Gastroesophageal sphincter (tissue), 4 donors: Measurements from ENCODE around the gene OPN4. TPM values are rescaled to one million over a fixed set of nuclear protein-coding genes. Genes with fewer than 3 reads are reported as not detected.

Experiments
- ATAC-seq: fragments of 150-250 bp; one replicate; pipeline ENCODE4 v1.9.1; 2016; ENCODE audit warnings: mild to moderate bottlenecking, moderate library complexity
- H3K27ac ChIP-seq, 4 donors: fragments of 200-600 bp; sonication (generic) in 3 of 4; 1 replicate in 3 of 4; 2 replicates in 1 of 4; pipeline ENCODE4 v1.5.1; 2016 to 2019
- H3K27me3 ChIP-seq: fragments of 200-600 bp; sonication (generic); one replicate; pipeline ENCODE4 v1.5.1; 2019
- H3K36me3 ChIP-seq, 2 donors: fragments of 200-600 bp; sonication (generic); one replicate each; pipeline ENCODE4 v1.5.1; 2019; ENCODE audit warnings: control low read depth in 1 of 2
- H3K4me1 ChIP-seq, 3 donors: fragments of 200-600 bp; sonication (generic); 1 replicate in 2 of 3; 2 replicates in 1 of 3; pipeline ENCODE4 v1.5.1; 2016 to 2019; ENCODE audit warnings: control low read depth in 2 of 3
- H3K4me3 ChIP-seq, 2 donors: fragments of 200-600 bp; sonication (generic); one replicate each; pipeline ENCODE4 v1.5.1; 2019; ENCODE audit warnings: mild to moderate bottlenecking in 1 of 2, moderate library complexity in 1 of 2
- H3K9me3 ChIP-seq, 3 donors: fragments of 200-600 bp; sonication (generic); one replicate each; pipeline ENCODE4 v1.5.1; 2017 to 2019; ENCODE audit warnings: control low read depth in 2 of 3
- CTCF ChIP-seq, 4 experiments: fragments of 200-600 bp in 2 of 4; fragments of 450-650 bp in 2 of 4; sonication (generic) in 1 of 4; IDR thresholded peaks; one replicate each; pipeline ENCODE4 v1.5.1; 2017 to 2019; ENCODE audit warnings: antibody characterized with exemption in 4 of 4, mild to moderate bottlenecking in 2 of 4, moderate library complexity in 2 of 4
- EP300 ChIP-seq: sonication (generic); formaldehyde crosslinking; IDR thresholded peaks from one replicate; pipeline ENCODE4 v1.6.1; 2017; ENCODE audit warnings: antibody characterized with exemption, mild to moderate bottlenecking
- POLR2A ChIP-seq, 2 donors: fragments of 450-650 bp; IDR thresholded peaks; one replicate each; pipeline ENCODE4 v1.6.1; 2017; ENCODE audit warnings: antibody characterized with exemption in 2 of 2, mild to moderate bottlenecking in 2 of 2, moderate library complexity in 1 of 2
- POLR2AphosphoS5 ChIP-seq: sonication (generic); formaldehyde crosslinking; IDR thresholded peaks from one replicate; pipeline ENCODE4 v1.6.1; 2017; ENCODE audit warnings: antibody characterized with exemption
- WGBS, 2 donors: methylation state at CpG; one replicate each; pipeline ENCODE4 v1.1.5; 2018; ENCODE audit warnings: low coverage in 1 of 2; 5-methylcytosine and 5-hydroxymethylcytosine counted together
- total RNA-seq, 4 donors: library from RNA; depleted of rRNA; stranded (reverse); fragments of >200 nt; gene quantifications; one replicate each; pipeline ENCODE4 v1.1.0, GENCODE V29; 2016

The OPN4 gene
- total RNA-seq, 4 donors from 2014 or later: not detected

- 90% methylated on average over 2 of the region's 17 CpGs; no CpG with 5 or more reads in 1 of the 2 donors for WGBS, 2 donors
- no peaks in the 10 kb centered on the region for H3K27me3 ChIP-seq
- no peak for TF ChIP-seq CTCF (IDR thresholded peaks at IDR 0.05)
- no peak for TF ChIP-seq POLR2A (IDR thresholded peaks at IDR 0.05)
- no peak for TF ChIP-seq POLR2AphosphoS5
- TF ChIP-seq EP300: no peak
- H3K27ac ChIP-seq: peak overlapping the region in 2 of 4 donors; percentile 20 to 26
- no peaks in the 10 kb centered on the region for H3K36me3 ChIP-seq
- peaks cover 0 to 43% (median 0%) of the 10 kb centered on the region in 3 donors for H3K4me1 ChIP-seq
- peak; percentile 37 for ATAC-seq
- H3K9me3 ChIP-seq: no peaks in the 10 kb centered on the region
- no peak overlapping the region for H3K4me3 ChIP-seq
Observed at GRCh38 chr10:86661161-86662025, 7.0 kb downstream of the OPN4 start.

DNA sequence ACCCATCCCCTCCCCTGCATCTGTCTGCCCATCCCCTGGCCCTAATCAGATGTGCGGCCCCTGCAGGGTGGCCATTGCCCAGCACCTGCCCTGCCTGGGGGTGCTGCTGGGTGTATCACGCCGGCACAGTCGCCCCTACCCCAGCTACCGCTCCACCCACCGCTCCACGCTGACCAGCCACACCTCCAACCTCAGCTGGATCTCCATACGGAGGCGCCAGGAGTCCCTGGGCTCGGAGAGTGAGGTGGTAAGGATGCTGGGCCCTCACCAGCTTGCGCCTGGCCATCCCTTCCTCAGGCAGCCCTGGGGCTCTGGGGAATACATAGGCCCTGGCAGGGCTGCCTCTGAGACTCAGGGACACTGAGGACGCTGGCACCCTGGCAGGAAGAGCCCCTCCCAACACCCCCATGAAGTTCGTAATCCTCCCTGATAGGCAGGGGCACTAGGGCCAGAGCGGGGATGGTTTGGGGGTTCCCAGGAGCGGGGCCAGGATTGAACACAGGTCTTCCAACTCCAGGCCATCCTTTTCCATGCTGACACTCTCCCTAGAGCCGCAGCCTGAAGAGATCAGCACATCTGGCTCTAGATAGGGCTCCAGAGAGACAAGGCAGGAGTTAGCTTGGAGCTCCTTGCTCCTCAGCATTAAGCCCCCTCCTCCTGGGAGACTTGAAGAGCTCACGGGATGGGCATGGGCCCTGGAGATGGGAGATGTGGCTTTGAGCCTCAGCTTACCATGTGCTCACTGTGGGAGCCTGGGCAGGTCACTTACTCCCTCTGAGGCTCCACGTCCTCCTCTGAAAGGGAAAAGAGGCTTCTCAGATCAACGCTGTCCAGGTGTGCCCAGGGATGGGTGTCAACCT, 8.1 kb downstream of the OPN4 start:
- no peak for TF ChIP-seq CTCF (IDR thresholded peaks at IDR 0.05)
- no peak for TF ChIP-seq EP300
- no peak for TF ChIP-seq POLR2A (IDR thresholded peaks at IDR 0.05)
- TF ChIP-seq POLR2AphosphoS5: no peak
- Histone ChIP-seq H3K27ac (peak overlapping the region in 2 of 4 donors; percentile 20 to 26), H3K27me3 (no peaks in the 10 kb centered on the region), H3K36me3 (no peaks in the 10 kb centered on the region), H3K9me3 (no peaks in the 10 kb centered on the region), H3K4me3 (no peak overlapping the region), H3K4me1 (peaks cover 0 to 53% (median 0%) of the 10 kb centered on the region in 3 donors)
- ATAC-seq: no peak
- no CpG with 5 or more reads among the region's 19 CpGs for WGBS, 2 donors

- Histone ChIP-seq H3K9me3 (no peaks in the 10 kb centered on the region), H3K36me3 (no peaks in the 10 kb centered on the region), H3K27ac (no peak overlapping the region), H3K27me3 (no peaks in the 10 kb centered on the region), H3K4me3 (no peak overlapping the region), H3K4me1 (peaks cover 0 to 59% (median 0%) of the 10 kb centered on the region in 3 donors)
- no peak for TF ChIP-seq POLR2AphosphoS5
- no peak for TF ChIP-seq POLR2A (IDR thresholded peaks at IDR 0.05)
- no peak for TF ChIP-seq CTCF (IDR thresholded peaks at IDR 0.05)
- TF ChIP-seq EP300: no peak
- WGBS, 2 donors: 60% methylated on average over 1 of the region's 8 CpGs; no CpG with 5 or more reads in 1 of the 2 donors
- no peak for ATAC-seq
Observed at GRCh38 chr10:86663046-86663345, 8.6 kb downstream of the OPN4 start.

- H3K9me3 ChIP-seq: no peaks in the 10 kb centered on the region
- no peaks in the 10 kb centered on the region for H3K36me3 ChIP-seq
- WGBS, 2 donors: 77 to 87% methylated on average over 3 to 6 of the region's 10 CpGs
- no peak for ATAC-seq
- H3K27ac ChIP-seq: peak overlapping the region in 2 of 4 donors; percentile 92 to 94
- peaks cover 0 to 66% (median 0%) of the 10 kb centered on the region in 3 donors for H3K4me1 ChIP-seq
- no peak for TF ChIP-seq EP300
- no peaks in the 10 kb centered on the region for H3K27me3 ChIP-seq
- H3K4me3 ChIP-seq: no peak overlapping the region
Observed at GRCh38 chr10:86663576-86664339, 9.4 kb downstream of the OPN4 start.
